ENCODE results near the gene CDK6.

DNA sequence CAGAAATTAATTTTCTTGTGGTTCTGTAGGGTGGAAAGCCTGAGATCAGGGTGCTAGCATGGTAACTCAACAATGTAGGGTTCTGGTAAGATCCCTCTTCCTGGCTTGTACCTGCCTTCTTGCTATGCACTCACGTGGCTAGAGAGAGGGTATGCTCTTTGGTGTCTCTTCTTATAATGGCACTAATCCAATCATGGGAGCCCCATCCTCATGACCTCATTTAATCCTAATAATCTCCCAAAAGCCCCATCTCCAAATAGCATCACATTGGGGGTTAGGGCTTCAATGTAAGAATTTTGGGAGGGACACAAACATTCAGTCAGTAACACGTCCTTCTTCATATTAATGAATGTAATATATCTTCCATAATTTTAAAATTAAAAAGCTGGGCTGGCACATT lies 206.6 kb downstream of the CDK6 start:
- TF ChIP-seq CEBPB (IDR thresholded peaks at IDR 0.05; ENCODE audit: low read depth) (no peak), CTCF (IDR thresholded peaks at IDR 0.05 in 2 of 3, conservative IDR thresholded peaks at IDR 0.05 in 1 of 3; ENCODE audit: borderline replicate concordance in 1 of 3, insufficient read depth in 1 of 3, low read depth in 2 of 3, low read length in 2 of 3) (no peak), POLR2A (IDR thresholded peaks at IDR 0.05; ENCODE audit: borderline replicate concordance, extremely low read depth, insufficient read depth, insufficient read length) (no peak), ZBTB33 (IDR thresholded peaks at IDR 0.05; ENCODE audit: extremely low read depth, insufficient replicate concordance, low read length) (no peak), POLR2AphosphoS5 (IDR thresholded peaks at IDR 0.05; ENCODE audit: low read depth, low read length) (no peak), EZH2 (IDR thresholded peaks at IDR 0.05) (no peak)
- TF ChIP-seq, protein P1, sequence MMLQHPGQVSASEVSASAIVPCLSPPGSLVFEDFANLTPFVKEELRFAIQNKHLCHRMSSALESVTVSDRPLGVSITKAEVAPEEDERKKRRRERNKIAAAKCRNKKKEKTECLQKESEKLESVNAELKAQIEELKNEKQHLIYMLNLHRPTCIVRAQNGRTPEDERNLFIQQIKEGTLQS (IDR thresholded peaks at IDR 0.05) = no peak

Data from HCT116 (cell line).